Esophagus squamous epithelium (tissue), 5 donors: ENCODE data around the gene SLAMF9. TPM values are rescaled to one million over a fixed set of nuclear protein-coding genes. Genes with fewer than 3 reads are reported as not detected.

ENCODE experiments used
- DNase-seq: peaks from one replicate; lab custom pipeline; 2025; lab: John Stamatoyannopoulos, UW
- H3K27ac ChIP-seq, 4 donors: fragments of 200-600 bp; sonication (generic); one replicate each; pipeline ENCODE4 v1.5.1; 2016 to 2019; ENCODE audit warnings: mild to moderate bottlenecking in 1 of 4
- H3K27me3 ChIP-seq, 4 donors: fragments of 200-600 bp; sonication (generic); 1 replicate in 3 of 4; 2 replicates in 1 of 4; pipeline versions ENCODE4 v1.5.1 to v1.6.0; 2017 to 2021; ENCODE audit warnings: antibody characterized with exemption in 1 of 4
- H3K36me3 ChIP-seq, 3 donors: fragments of 200-600 bp; sonication (generic); one replicate each; pipeline ENCODE4 v1.5.1; 2016 to 2019
- H3K4me1 ChIP-seq, 3 donors: fragments of 200-600 bp; sonication (generic); one replicate each; pipeline ENCODE4 v1.5.1; 2017 to 2019
- H3K4me3 ChIP-seq, 4 donors: fragments of 200-600 bp; sonication (generic); 1 replicate in 3 of 4; 2 replicates in 1 of 4; pipeline ENCODE4 v1.5.1; 2016 to 2019; ENCODE audit warnings: mild to moderate bottlenecking in 2 of 4, moderate library complexity in 1 of 4
- H3K9me3 ChIP-seq, 3 donors: fragments of 200-600 bp; sonication (generic); one replicate each; pipeline ENCODE4 v1.5.1; 2016 to 2019
- POLR2A ChIP-seq, 4 donors: fragments of 450-650 bp; IDR thresholded peaks; one replicate each; pipeline ENCODE4 v1.6.1; 2017; ENCODE audit warnings: antibody characterized with exemption in 4 of 4, mild to moderate bottlenecking in 4 of 4, moderate library complexity in 3 of 4
- WGBS, 2 donors: methylation state at CpG; one replicate each; pipeline ENCODE4 v1.1.5; 2018; 5-methylcytosine and 5-hydroxymethylcytosine counted together
- intact Hi-C: fragments of 100-400 bp; cut with DNase I; formaldehyde crosslinking; loops from one replicate; pipeline ENCODE4 v1.15.0; 2022
- total RNA-seq, 4 donors: library from RNA; depleted of rRNA; stranded (reverse); fragments of >200 nt; gene quantifications; one replicate each; pipeline ENCODE4 v1.1.0, GENCODE V29; 2016
- TF ChIP-seq, protein P1 (sequence below), 6 experiments: fragments of 450-650 bp in 4 of 6; fragments of 200-600 bp in 2 of 6; sonication (generic) in 2 of 6; IDR thresholded peaks; one replicate each; pipeline ENCODE4 v1.5.1; 2016 to 2019; ENCODE audit warnings: antibody characterized with exemption in 6 of 6, mild to moderate bottlenecking in 4 of 6, moderate library complexity in 4 of 6
- donor health status: DM: yes; HTN: yes; CAD: no.

The SLAMF9 gene
- total RNA-seq, 4 donors from 2014 or later: 0.92 to 0.99 TPM; not detected in 2

DNA sequence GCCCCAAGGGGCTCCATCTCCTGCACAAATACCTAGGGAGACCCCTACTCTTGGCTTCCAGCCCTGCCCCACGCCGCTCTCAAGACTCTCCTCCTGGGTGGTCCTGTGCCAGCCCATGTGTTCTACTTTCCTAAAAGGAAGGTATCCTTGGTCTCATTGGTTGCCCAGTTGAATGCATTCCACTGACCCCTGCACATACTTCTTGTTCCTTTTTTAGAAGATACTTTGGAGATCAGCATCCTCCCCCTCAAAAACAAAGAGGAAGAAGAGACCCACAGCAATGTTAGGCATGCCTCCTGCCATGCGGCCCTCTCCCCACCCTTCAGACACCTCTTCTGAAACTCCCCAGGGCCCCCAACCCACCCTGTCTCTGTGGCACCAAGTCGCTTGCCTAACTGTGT lies 4.1 kb downstream of the SLAMF9 start:
- peaks cover 7 to 60% (median 15%) of the 10 kb centered on the region in 3 donors for H3K4me1 ChIP-seq
- peaks cover 0 to 24% (median 0%) of the 10 kb centered on the region in 4 donors for H3K27me3 ChIP-seq
- no peak for DNase-seq
- no peak overlapping the region for H3K27ac ChIP-seq
- 85 to 93% methylated on average over 3 of the region's 4 CpGs for WGBS, 2 donors
- no peak for TF ChIP-seq POLR2A (IDR thresholded peaks at IDR 0.05)
- TF ChIP-seq, protein P1, sequence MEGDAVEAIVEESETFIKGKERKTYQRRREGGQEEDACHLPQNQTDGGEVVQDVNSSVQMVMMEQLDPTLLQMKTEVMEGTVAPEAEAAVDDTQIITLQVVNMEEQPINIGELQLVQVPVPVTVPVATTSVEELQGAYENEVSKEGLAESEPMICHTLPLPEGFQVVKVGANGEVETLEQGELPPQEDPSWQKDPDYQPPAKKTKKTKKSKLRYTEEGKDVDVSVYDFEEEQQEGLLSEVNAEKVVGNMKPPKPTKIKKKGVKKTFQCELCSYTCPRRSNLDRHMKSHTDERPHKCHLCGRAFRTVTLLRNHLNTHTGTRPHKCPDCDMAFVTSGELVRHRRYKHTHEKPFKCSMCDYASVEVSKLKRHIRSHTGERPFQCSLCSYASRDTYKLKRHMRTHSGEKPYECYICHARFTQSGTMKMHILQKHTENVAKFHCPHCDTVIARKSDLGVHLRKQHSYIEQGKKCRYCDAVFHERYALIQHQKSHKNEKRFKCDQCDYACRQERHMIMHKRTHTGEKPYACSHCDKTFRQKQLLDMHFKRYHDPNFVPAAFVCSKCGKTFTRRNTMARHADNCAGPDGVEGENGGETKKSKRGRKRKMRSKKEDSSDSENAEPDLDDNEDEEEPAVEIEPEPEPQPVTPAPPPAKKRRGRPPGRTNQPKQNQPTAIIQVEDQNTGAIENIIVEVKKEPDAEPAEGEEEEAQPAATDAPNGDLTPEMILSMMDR (IDR thresholded peaks at IDR 0.05): no peak
- H3K4me3 ChIP-seq: no peak overlapping the region
- intact Hi-C loops: no loop called here
- no peaks in the 10 kb centered on the region for H3K9me3 ChIP-seq
- H3K36me3 ChIP-seq: no peaks in the 10 kb centered on the region

DNA sequence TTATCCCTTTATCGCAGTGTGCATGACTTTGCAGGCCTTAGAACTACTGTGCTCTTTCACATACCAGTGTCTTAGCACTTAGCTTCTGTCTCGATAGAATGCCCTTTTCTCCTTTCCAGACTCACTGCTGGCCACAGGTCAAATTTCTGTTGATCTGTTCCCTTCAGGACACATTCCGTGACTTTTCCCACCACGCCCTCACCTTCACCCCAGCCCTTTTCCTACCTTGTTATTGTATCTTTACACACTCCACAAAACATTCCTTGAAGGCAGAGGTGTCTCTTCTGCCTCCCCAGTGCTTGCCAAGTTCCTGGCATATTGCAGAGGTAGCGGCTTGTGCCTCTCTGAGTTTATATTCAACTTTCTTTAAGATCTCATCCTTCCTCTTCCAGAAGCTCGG lies 4.9 kb downstream of the SLAMF9 start:
- TF ChIP-seq POLR2A (IDR thresholded peaks at IDR 0.05): no peak
- TF ChIP-seq, protein P1 (IDR thresholded peaks at IDR 0.05): no peak
- DNase-seq: no peak
- no peak overlapping the region for H3K4me3 ChIP-seq
- intact Hi-C loops: no loop called here
- no peaks in the 10 kb centered on the region for H3K9me3 ChIP-seq
- H3K27me3 ChIP-seq: peaks cover 0 to 32% (median 0%) of the 10 kb centered on the region in 4 donors
- no peaks in the 10 kb centered on the region for H3K36me3 ChIP-seq
- 37 to 51% methylated on average over 6 of the region's 6 CpGs for WGBS, 2 donors
- H3K27ac ChIP-seq: peak overlapping the region in 2 of 4 donors; percentile 2 to 7
- H3K4me1 ChIP-seq: peaks cover 11 to 63% (median 22%) of the 10 kb centered on the region in 3 donors

DNA sequence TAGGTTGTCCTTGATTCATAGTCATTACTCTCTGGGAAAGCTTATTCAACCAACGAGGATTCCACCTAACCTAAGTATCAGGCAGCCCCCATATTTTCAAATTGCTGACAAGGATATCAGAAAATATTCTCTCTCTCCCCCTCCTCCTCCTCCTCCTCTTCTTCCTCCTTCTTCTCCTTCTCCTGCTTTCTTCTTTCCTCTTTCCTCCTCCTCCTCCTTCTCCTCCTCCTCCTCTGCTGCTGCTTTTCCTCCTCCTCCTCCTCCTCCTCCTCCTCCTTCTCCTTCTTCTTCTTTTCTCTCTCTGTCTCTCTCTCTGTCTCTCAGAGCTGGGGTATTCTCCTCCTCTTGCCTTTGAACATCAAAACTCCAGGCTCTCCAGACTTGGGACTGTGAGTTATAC lies 6.1 kb downstream of the SLAMF9 start:
- H3K27ac ChIP-seq: no peak overlapping the region
- H3K27me3 ChIP-seq: peaks cover 0 to 38% (median 0%) of the 10 kb centered on the region in 4 donors
- H3K4me3 ChIP-seq: no peak overlapping the region
- no peak for DNase-seq
- intact Hi-C loops: no loop called here
- 54 to 65% methylated on average over 1 of the region's 1 CpG for WGBS, 2 donors
- no peaks in the 10 kb centered on the region for H3K36me3 ChIP-seq
- TF ChIP-seq POLR2A (IDR thresholded peaks at IDR 0.05): no peak
- TF ChIP-seq, protein P1 (IDR thresholded peaks at IDR 0.05): no peak
- H3K4me1 ChIP-seq: peaks cover 11 to 66% (median 30%) of the 10 kb centered on the region in 3 donors
- no peaks in the 10 kb centered on the region for H3K9me3 ChIP-seq

DNA sequence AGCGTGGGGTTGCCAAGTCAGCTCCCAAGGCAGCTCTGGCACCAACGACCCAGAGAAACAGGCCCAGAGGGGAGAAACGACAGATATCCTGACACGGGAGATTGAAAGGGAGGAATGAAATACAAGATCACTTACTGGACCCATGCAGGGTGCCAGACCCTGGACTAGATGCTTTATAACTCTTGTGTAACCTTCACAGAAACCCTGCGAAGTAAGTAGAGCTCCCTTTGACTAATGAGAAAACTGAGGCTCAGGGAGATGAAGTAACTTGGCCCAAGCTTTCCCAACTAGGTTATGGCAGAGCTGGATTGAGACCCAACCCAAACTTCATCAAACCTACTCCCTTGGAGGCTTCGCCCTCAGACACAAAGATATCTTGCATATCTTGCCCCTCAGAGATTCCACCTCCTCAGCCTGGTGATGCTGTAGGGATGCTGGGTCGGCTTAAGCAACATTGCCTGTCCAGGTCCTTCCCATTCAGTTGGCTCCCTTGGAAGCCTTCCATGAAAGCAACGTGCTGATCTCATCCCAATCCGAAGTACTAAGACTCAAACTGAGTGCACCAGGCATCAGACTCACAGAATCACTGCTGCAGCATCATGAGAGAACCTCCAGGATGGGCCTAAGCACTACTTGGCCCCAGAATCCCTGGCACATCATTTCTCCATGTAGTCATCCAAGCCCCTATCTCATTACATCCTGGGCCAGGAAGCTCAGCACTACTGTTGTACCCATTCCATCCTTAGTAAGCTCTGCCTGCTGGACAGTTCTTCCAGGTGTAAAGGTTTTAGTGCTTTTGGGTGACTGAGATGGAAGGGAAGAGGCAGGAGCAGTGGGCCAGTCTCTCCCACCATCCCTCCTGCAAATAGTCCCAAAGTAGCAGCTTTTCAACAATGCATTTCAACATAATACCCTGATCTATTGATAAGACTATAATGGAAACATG lies 7.5 kb downstream of the SLAMF9 start:
- peaks cover 11 to 80% (median 32%) of the 10 kb centered on the region in 3 donors for H3K4me1 ChIP-seq
- H3K4me3 ChIP-seq: peak overlapping the region in 3 of 4 donors; percentile 52 to 73 (median 59)
- no peak for TF ChIP-seq POLR2A (IDR thresholded peaks at IDR 0.05)
- TF ChIP-seq, protein P1 (IDR thresholded peaks at IDR 0.05): no peak
- peak overlapping the region; percentile 39 to 90 (median 82) for H3K27ac ChIP-seq
- H3K36me3 ChIP-seq: no peaks in the 10 kb centered on the region
- peaks cover 0 to 41% (median 0%) of the 10 kb centered on the region in 4 donors for H3K27me3 ChIP-seq
- H3K9me3 ChIP-seq: no peaks in the 10 kb centered on the region
- intact Hi-C loops: no loop called here
- no peak for DNase-seq
- 39 to 52% methylated on average over 6 to 8 of the region's 9 CpGs for WGBS, 2 donors
